Measurements from ENCODE around the gene EPS8L3.
A peak's percentile ranks its signal among the peaks of the same experiment; 100 is the strongest.
"Not testable (repeated sequence)": the region's sequence is repeated elsewhere in the genome, so short reads cannot be mapped to it uniquely, and the experiment has no call there.

EPS8L3 gene
- 0 to 0.07 reads per million in 2 donors for total RNA-seq

GRCh38 chr1:109763646-109764415, at the start of gene EPS8L3:
EPS8L3 (minus strand) TSS chr1:109763923; CDS start chr1:109761749, 2,174 bp downstream.
- no peak for DNase-seq

- DNase-seq, result no peak
These were observed 49.1 kb upstream of the EPS8L3 start for GRCh38 chr1:109812691-109813393.

- no peak for DNase-seq
These were observed 45.0 kb upstream of the EPS8L3 start for GRCh38 chr1:109808703-109809102.

- DNase-seq, result peak in 1 of 5 experiments; percentile 58
These were observed 44.3 kb upstream of the EPS8L3 start for GRCh38 chr1:109807822-109808680.

GRCh38 chr1:109807402-109807801, 43.7 kb upstream of the EPS8L3 start:
- no peak for DNase-seq

- no peak for DNase-seq
These were observed 43.1 kb upstream of the EPS8L3 start for GRCh38 chr1:109806733-109807400.

- peak in 1 of 5 experiments; percentile 57 for DNase-seq
These were observed 41.9 kb upstream of the EPS8L3 start for GRCh38 chr1:109805486-109806165.

GRCh38 chr1:109804660-109805059, 40.9 kb upstream of the EPS8L3 start:
- no peak for DNase-seq

GRCh38 chr1:109803901-109804331, 40.2 kb upstream of the EPS8L3 start:
- DNase-seq, result peak in 1 of 5 experiments; percentile 55

- DNase-seq, result peak in 1 of 5 experiments; percentile 49
These were observed 39.3 kb upstream of the EPS8L3 start for GRCh38 chr1:109802901-109803561.

GRCh38 chr1:109802136-109802900, 38.6 kb upstream of the EPS8L3 start:
- DNase-seq, result peak in 4 of 5 experiments; percentile 17 to 97 (median 65)

- DNase-seq, result peak in 1 of 5 experiments; percentile 77
These were observed 38.0 kb upstream of the EPS8L3 start for GRCh38 chr1:109801791-109802135.

GRCh38 chr1:109800291-109800690, 36.6 kb upstream of the EPS8L3 start:
- DNase-seq, result no peak

GRCh38 chr1:109799445-109799844, 35.7 kb upstream of the EPS8L3 start:
- no peak for DNase-seq

GRCh38 chr1:109797303-109797595, 33.5 kb upstream of the EPS8L3 start:
- DNase-seq, result not testable (repeated sequence)

- DNase-seq, result peak in 1 of 5 experiments; percentile 69
These were observed 33.0 kb upstream of the EPS8L3 start for GRCh38 chr1:109796484-109797302.

GRCh38 chr1:109794319-109795132, 30.8 kb upstream of the EPS8L3 start:
- no peak for DNase-seq

GRCh38 chr1:109793486-109794318, 30.0 kb upstream of the EPS8L3 start:
- peak in 2 of 5 experiments; percentile 57 to 58 for DNase-seq
